H4 (cell line): Measurements from ENCODE around the gene RPRD1A. TPM values are rescaled to one million over a fixed set of nuclear protein-coding genes. Genes with fewer than 3 reads are reported as not detected.
"Not testable (repeated sequence)": the region's sequence is repeated elsewhere in the genome, so short reads cannot be mapped to it uniquely, and the experiment has no call there.

Experiments used
- DNase-seq: peaks from one replicate; pipeline ENCODE4 v3.0.0-alpha.2; 2015; ENCODE audit warnings: low spot score
- total RNA-seq: library from RNA; depleted of rRNA; stranded (reverse); fragments of >200 nt; shearing (Covaris generic); gene quantifications from 2 replicates; pipeline ENCODE4 v1.2.3, GENCODE V29; 2014; rRNA removed

The RPRD1A gene
- 39.1 and 44.6 TPM in 2 replicates for total RNA-seq

GRCh38 chr18:36067055-36067957 lies at the start of gene RPRD1A:
Gene RPRD1A (minus strand): TSS chr18:36067559. CDS start chr18:36067404, 155 bp downstream.
- DNase-seq = peak; percentile 91

- not testable (repeated sequence) for DNase-seq
These were observed 49.4 kb upstream of the RPRD1A start for GRCh38 chr18:36116771-36117170.

- DNase-seq = no peak
These were observed 47.4 kb upstream of the RPRD1A start for GRCh38 chr18:36114738-36115137.

GRCh38 chr18:36114251-36114650 lies 46.9 kb upstream of the RPRD1A start:
- DNase-seq = no peak

- no peak for DNase-seq
These were observed 44.9 kb upstream of the RPRD1A start for GRCh38 chr18:36112302-36112701.

GRCh38 chr18:36109737-36110136 lies 42.4 kb upstream of the RPRD1A start:
- no peak for DNase-seq

GRCh38 chr18:36108601-36109000 lies 41.2 kb upstream of the RPRD1A start:
- no peak for DNase-seq

- no peak for DNase-seq
These were observed 40.8 kb upstream of the RPRD1A start for GRCh38 chr18:36108196-36108595.

GRCh38 chr18:36107477-36107876 lies 40.1 kb upstream of the RPRD1A start:
- DNase-seq = no peak

- DNase-seq = no peak
These were observed 37.4 kb upstream of the RPRD1A start for GRCh38 chr18:36104749-36105148.

GRCh38 chr18:36101943-36102342 lies 34.6 kb upstream of the RPRD1A start:
- DNase-seq = no peak

GRCh38 chr18:36099311-36099710 lies 32.0 kb upstream of the RPRD1A start:
- no peak for DNase-seq

GRCh38 chr18:36096955-36097354 lies 29.6 kb upstream of the RPRD1A start:
- DNase-seq = no peak

GRCh38 chr18:36095936-36096519 lies 28.7 kb upstream of the RPRD1A start:
- DNase-seq = peak; percentile 51

GRCh38 chr18:36094431-36094830 lies 27.1 kb upstream of the RPRD1A start:
- no peak for DNase-seq

- DNase-seq = not testable (repeated sequence)
These were observed 24.8 kb upstream of the RPRD1A start for GRCh38 chr18:36092116-36092515.

GRCh38 chr18:36089001-36089400 lies 21.6 kb upstream of the RPRD1A start:
- DNase-seq = no peak

GRCh38 chr18:36088256-36088655 lies 20.9 kb upstream of the RPRD1A start:
- DNase-seq = no peak

- DNase-seq = no peak
These were observed 18.8 kb upstream of the RPRD1A start for GRCh38 chr18:36086186-36086585.

- DNase-seq = no peak
These were observed 17.8 kb upstream of the RPRD1A start for GRCh38 chr18:36085195-36085594.

GRCh38 chr18:36083729-36084128 lies 16.4 kb upstream of the RPRD1A start:
- DNase-seq = no peak

- not testable (repeated sequence) for DNase-seq
These were observed 13.8 kb upstream of the RPRD1A start for GRCh38 chr18:36081118-36081517.
